ENCODE data around the gene SERPINE1.
"Not testable (repeated sequence)": the region's sequence is repeated elsewhere in the genome, so short reads cannot be mapped to it uniquely, and the experiment has no call there.

SERPINE1 gene

DNA sequence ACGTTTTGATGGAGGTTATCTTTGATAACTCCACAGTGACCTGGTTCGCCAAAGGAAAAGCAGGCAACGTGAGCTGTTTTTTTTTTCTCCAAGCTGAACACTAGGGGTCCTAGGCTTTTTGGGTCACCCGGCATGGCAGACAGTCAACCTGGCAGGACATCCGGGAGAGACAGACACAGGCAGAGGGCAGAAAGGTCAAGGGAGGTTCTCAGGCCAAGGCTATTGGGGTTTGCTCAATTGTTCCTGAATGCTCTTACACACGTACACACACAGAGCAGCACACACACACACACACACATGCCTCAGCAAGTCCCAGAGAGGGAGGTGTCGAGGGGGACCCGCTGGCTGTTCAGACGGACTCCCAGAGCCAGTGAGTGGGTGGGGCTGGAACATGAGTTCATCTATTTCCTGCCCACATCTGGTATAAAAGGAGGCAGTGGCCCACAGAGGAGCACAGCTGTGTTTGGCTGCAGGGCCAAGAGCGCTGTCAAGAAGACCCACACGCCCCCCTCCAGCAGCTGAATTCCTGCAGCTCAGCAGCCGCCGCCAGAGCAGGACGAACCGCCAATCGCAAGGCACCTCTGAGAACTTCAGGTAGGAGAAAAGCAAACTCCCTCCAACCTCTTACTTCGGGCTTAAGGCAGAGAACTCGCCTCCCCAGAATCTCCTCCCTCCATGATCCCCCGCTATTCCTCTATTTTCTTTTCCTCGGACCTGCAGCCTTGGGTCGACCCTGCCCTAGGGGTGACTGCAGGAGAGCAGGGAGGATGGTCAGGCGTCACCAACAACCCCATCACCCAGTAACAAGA lies at the start of gene SERPINE1:
TSS of gene SERPINE1 (plus strand) at position 454 of the 809 bp plus-strand sequence. CDS start 1,290 bp downstream, outside the sequence.
- peak; percentile 88 for DNase-seq

DNA sequence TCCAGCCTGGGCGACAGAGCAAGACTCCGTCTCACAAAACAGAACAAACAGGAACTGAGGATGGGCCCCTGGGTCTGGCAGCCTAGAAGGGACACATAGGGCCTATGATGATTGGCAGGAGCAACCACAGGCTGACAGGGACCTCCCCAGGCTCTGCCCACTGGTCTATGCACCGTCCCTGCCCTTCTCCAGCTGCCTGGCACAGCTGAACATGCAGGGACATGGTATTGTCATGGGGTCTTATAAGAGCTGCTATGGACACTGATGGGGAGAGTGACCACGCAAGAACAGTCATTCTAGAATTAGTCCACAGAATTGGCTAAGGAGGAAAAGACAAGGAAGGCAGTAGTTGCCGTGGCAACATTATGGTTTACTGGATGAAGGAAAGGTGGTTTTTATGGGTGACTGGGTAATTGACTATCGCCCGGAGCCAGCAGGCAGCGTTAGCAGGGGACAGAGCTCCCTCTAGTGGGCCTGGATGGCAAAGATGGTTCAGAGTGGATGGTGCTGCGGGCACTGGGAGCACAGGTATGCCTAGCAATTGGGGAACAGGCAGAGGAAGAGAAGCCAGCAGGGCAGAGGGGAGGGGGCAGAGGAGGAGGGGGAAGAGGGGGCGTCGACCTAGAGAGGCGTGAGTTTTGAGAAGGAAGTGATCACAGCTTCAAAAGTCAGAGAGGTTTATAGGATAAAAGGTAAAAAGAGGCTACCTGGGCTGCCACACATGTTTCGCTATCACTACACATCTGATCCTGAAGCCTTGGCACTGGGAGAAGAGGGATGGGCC lies 49.4 kb upstream of the SERPINE1 start:
- DNase-seq: peak; percentile 84

DNA sequence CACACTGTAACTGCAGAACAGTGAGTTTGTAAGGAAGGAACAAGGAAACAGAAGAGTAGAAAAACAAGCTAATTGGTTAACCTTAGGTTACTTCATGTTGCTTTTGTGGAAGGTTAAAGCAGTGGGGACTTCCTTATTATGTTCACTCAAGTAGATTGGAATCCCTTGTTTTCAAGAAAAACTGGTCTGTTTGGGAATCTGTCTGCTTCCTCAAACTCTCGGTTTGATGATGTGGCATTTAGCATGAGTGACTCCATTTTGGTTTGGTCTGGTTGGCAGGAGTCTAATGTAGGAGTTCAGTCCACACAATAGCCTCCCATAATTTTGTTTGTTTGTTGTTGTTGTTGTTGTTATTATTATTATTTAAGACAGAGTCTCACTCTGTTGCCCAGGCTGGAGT lies 45.5 kb upstream of the SERPINE1 start:
- peak; percentile 19 for DNase-seq

DNA sequence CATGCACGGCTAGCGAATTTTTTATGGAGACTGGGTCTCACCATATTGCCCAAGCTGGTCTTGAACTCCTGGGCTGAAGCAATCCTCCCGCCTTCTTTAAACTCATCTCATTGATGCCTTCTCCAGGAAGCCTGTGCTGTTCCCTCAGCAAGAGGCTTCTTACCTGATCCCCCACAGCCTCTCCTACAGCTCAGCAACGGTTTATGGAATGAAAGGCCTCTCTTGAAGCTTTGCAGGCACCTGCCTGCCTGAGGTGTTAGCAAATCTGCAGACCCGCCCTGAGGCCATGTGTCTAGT lies 42.1 kb upstream of the SERPINE1 start:
- no peak for DNase-seq

DNA sequence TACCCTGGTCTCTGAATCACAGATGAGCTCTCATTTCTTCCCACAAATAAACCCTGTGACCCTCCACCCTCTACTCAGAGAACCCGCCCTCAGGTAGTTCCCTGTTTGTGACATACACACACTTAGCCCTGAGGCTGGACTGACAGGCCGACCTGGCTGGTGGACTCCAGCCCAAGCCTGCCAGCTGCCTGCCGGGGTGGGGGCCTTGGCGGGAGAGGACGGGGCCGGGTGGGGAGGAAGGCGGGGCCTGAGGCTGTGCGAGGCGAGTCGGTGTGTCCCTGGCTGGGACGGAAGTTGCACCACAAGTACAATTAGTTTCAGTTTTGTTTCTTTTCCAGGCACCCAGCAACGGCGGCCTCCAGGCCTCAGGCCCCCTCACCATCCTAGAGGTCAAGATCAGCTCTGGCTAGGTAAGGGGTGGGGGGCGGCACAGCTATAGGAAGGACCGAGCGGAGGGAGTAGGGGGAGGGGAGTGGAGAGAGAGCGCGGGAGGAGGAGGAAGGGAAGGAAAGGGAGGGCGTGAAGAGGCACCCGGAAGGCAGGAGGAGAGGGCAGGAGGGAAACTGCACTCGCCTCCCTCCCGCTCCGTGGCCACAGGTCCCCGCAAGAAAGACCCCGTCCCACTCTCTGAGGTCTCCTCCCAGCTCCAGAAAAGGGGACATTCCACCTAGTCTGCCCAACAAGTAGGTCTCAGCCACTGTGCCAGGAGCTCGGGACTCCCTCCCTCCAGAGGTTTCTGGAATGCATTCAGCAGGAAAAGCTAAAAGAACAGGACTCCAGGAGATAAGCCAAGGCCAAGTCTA lies 41.5 kb upstream of the SERPINE1 start, which contains the start of gene TRIM56:
TSS of gene TRIM56 (plus strand) at position 320 of the 803 bp plus-strand sequence. CDS start 1,832 bp downstream, outside the sequence.
- DNase-seq: peak; percentile 86

DNA sequence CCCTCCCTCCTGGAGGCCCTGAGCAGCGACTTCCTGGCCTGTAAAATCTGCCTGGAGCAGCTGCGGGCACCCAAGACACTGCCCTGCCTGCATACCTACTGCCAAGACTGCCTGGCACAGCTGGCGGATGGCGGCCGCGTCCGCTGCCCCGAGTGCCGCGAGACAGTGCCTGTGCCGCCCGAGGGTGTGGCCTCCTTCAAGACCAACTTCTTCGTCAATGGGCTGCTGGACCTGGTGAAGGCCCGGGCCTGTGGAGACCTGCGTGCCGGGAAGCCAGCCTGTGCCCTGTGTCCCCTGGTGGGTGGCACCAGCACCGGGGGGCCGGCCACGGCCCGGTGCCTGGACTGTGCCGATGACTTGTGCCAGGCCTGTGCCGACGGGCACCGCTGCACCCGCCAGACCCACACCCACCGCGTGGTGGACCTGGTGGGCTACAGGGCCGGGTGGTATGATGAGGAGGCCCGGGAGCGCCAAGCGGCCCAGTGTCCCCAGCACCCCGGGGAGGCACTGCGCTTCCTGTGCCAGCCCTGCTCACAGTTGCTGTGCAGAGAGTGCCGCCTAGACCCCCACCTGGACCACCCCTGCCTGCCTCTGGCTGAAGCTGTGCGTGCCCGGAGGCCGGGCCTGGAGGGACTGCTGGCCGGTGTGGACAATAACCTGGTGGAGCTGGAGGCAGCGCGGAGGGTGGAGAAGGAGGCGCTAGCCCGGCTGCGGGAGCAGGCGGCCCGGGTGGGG lies 39.4 kb upstream of the SERPINE1 start:
- DNase-seq: no peak

DNA sequence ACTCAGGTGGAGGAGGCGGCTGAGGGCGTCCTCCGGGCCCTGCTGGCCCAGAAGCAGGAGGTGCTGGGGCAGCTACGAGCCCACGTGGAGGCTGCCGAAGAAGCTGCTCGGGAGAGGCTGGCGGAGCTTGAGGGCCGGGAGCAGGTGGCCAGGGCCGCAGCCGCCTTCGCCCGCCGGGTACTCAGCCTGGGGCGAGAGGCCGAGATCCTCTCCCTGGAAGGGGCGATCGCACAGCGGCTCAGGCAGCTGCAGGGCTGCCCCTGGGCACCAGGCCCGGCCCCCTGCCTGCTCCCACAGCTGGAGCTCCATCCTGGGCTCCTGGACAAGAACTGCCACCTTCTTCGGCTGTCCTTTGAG lies 38.9 kb upstream of the SERPINE1 start:
- DNase-seq: no peak

DNA sequence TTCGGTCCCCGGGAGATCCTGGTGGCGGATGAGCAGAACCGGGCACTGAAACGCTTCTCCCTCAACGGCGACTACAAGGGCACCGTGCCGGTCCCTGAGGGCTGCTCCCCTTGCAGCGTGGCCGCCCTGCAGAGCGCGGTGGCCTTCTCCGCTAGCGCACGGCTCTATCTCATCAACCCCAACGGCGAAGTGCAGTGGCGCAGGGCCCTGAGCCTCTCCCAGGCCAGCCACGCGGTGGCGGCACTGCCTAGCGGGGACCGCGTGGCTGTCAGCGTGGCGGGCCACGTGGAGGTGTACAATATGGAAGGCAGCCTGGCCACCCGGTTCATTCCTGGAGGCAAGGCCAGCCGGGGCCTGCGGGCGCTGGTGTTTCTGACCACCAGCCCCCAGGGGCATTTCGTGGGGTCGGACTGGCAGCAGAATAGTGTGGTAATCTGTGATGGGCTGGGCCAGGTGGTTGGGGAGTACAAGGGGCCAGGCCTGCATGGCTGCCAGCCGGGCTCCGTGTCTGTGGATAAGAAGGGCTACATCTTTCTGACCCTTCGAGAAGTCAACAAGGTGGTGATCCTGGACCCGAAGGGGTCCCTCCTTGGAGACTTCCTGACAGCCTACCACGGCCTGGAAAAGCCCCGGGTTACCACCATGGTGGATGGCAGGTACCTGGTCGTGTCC lies 37.9 kb upstream of the SERPINE1 start:
- DNase-seq: no peak

DNA sequence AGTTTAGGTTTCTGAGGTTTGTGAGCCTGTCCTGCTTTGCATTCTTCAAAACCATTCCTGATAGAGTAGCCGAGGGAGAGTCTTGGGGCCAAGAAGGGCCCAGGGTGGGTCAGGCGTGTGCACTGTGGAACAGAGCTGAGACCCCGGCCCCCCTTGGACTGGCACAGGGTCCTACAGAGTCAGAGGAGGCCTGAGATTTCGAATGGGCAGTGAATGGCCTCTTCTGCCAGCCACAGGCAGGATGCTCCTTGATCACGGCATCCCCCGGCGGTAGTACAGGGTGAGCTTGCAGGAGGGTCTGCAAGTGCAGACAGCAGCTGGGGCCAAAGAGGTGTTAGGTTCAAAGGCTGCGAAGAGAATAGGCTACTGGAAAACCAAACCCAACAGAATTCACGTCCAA lies 37.0 kb upstream of the SERPINE1 start:
- no peak for DNase-seq

DNA sequence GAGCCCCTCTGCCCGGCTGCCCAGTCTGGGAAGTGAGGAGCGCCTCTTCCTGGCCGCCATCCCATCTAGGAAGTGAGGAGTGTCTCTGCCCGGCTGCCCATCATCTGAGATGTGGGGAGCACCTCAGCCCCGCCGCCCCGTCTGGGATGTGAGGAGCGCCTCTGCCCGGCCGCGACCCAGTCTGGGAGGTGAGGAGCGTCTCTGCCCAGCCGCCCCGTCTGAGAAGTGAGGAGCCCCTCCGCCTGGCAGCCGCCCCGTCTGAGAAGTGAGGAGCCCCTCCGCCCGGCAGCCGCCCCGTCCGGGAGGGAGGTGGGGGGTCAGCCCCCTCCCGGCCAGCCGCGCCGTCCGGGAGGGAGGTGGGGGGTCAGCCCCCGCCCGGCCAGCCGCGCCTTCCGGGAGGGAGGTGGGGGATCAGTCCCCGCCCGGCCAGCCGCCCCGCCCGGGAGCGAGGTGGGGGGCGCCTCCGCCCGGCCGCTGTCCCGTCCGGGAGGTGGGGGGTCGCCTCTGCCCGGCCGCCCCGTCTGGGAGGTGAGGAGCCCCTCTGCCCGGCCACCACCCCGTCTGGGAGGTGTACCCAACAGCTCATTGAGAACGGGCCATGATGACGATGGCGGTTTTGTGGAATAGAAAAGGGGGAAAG lies 34.5 kb upstream of the SERPINE1 start:
- DNase-seq: not testable (repeated sequence)

DNA sequence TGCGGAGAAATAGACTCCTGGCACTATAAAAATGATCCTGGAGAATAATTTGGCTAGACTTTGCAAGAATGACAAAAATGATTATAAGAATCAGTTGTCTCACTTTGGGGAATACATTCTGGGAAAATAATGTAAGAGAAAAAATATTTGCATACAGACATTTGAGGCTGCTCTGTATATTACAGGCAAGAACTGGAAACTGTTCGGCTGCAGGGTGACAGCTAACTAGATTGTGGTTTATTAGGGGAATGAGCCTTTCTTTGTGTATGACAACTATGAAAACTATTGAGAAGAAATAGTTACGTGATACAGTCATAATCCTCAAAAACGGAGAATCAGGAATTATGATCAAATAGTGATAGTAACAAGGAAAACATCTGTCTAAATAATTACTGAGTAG lies 33.0 kb upstream of the SERPINE1 start:
- DNase-seq: no peak

DNA sequence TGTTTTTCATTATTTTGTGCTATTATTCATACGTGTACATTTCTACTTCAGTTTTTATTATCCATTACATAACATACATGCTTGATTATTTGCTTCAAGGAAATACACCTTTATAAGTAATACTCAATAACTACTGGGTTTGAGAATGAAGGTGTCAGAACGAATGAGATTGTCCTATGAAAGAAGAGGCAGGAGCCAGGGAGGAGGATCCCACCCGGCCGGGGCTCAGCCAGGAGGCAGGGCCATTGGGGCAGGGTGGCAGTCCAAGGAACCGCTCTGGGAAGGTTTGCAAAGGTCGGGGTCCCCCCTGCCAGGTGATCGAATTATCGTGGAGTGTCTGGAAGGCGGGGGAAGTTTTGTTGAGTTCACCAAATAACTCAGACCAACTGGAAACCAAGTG lies 32.5 kb upstream of the SERPINE1 start:
- DNase-seq: no peak

DNA sequence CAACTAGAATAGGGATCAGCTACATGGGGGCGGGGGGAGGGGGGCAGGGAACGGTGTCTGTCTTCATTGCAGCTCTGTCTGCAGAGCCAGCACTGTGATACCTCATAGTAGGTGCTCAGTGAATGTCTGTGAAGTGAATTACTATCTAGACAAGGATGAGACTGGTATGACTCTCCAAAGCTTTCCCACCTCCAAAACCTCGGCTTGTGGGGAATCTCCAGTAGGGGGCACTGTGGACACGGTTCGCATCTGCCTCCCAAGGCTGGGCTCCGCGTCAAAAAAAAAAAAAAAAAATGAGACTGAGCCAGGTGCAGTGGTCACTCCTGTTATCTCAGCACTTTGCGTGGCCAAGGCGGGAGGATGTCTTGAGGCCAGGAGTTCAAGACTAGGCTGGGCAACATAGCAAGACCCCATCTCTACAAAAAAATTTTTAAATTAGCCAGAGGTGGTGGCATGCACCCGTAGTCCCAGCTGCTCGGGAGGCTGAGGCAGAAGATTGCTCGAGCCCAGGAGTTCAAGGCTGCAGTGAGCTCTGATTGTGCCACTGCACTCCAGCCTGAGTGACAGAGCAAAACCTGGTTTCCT lies 32.0 kb upstream of the SERPINE1 start:
- DNase-seq: peak; percentile 68

DNA sequence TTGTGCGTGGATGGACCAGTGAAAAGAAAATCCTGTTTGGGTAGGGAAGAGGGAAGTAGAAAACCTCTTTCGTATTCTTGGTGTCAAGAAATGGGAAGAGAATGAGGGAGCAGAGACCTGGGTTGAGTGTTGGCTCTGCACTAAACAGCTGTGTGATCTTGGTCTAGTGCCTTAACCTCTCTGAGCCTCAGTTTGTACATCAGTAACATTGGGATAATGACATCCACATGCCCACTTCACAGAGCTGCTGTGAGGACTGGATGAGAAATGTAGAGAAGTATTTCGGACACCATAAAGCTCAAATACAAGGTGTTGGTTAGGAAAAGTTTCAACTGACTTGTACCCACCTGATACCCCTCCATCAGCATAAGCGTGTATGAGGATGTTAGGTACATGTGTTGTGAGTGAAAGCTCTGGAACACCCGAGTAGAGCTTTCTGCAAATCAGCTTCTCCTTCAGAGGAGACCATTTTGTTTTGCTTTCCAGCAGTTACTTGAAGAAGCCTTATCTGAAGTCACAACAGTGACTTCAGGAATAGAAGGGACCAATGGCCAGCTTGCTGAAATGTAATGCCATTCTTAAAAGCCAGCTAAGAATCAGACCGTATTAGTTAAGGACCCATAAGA lies 30.5 kb upstream of the SERPINE1 start:
- no peak for DNase-seq

DNA sequence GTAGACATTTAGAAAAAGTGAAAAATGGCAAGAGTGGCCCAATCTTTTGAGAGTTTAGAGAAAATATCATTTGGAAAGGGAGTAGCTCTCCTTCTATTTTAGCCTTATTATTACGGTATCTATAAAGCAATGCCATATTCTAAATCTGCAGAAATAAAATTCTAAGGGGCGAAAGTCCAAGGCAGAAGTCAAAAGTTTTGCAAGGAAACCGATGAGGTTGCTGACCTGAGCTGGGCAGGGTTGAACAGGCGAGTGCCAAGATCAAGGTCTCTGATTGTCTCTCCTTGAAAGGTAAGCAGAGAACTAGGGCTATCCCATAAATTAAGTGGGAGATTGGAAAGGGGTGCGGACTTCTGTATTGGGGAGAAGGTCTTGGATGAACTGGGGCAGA lies 30.0 kb upstream of the SERPINE1 start:
- no peak for DNase-seq

DNA sequence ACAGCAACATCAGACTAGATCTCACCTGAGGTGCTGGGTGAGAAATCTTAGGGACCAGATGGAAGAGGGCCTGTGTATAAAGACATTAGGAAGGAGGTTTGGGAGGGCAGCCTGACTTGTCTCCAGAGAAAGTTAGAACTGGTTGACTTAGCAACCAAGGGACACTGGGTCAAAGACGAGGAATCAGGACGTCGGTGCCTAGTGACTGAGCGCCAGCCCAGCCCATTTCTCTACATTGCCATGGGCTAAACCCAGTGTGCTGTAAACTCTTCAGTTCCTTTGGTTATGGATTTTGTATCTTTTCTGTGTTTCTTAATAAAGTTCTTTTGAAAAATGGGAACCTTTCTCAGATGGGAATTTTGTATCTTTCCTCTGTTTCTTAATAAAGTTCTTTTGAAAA lies 29.3 kb upstream of the SERPINE1 start:
- DNase-seq: no peak

DNA sequence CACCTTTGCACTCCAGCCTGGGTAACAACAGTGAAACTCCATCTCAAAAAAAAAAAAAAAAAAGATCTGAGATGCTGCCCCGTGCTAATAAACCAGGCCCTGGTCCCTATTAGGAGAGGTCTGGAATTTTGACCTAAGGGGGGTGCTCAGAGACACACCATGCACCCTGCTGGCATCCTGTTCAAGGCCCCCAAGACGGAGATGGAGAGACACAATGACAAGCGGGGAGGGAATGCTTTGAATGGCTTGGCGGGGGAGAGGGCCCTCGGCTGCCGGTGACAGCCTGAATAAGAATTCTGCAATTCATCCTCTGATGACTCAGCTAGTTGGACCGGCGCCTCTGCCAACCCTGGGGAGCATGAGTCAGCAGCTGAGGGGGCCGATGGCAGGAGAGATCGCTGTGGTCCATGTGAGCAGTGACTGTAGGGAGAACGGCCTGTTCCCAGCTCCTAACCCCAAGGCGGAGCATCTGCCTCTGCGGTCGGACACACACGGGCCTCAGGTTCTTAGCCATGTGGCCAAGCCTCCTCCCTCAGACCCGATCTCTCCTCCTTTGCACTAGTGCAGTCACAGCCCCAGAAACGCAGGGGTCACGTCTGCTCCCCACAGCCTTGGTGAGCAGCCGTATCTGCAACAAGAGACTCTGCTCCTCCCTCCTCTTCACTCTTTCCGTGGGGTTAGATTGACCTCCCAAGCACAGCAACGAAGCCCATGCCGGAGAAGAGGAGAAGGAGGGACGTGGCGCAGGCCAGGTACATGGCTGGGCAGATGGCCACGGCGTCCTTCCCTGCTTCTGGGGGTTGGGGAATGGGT lies 26.7 kb upstream of the SERPINE1 start:
- DNase-seq: peak; percentile 93

DNA sequence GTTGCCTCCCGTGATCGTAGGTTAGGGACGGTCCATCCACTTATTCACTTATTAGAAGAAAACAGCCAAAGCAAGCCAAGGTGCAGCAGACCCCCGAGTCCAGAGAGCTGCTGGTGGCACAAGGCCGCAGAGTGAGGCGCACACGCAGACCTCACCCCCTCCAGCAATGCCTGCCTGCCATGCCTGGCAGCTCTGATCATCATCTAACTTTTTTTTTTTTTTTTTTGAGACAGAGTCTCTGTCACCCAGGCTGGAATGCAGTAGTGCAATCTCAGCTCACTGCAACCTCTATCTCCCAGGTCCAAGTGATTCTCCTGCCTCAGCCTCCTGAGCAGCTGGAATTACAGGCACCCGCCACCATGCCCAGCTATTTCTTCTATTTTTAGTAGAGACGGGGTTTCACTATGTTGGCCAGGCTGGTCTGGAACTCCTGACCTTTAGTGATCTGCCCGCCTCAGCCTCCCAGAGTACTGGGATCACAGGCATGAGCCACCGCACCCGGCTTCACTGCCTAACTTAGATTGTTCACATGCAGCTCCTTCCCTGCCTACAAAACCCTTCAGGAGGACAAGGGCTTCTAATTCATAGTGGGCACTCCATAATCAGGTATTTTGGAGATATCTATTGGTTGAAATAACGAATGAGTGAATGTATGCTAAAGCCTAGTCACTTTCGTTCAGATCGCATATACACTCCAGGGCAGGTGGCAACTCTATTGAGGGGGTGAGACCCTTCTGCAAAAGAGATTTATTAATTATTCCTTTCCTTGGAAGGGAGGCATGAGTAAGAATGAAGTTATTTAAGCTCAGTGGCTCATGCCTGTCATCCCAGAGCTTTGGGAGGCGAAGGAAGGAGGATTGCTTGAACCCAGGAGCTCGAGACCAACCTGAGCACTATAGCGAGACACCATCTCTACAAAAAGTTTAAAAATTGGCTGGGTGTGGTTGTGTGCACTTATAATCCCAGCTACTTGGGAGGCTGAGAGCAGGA lies 25.8 kb upstream of the SERPINE1 start:
- no peak for DNase-seq

DNA sequence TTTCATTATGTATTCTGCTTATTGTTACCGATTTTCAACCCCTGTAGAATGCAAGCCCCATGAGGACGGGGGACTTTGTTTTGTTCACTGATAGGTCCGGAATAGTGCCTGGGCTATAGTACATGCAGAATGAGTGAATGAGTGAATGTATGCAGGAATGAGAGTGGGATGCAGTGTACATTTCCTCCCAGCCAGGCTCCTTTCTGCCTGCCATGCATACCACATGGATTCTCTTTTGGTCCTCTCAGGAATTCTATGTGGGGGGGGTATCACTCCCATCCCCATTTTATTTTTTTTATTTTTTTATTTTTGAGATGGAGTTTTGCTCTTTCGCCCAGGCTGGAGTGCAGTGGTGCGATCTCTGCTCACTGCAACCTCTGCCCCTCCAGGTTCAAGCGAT lies 24.9 kb upstream of the SERPINE1 start:
- no peak for DNase-seq
